Breast epithelium (tissue), 3 donors: Measurements from ENCODE around the gene DCBLD1.

ENCODE experiments used
- CTCF ChIP-seq, 3 donors: fragments of 450-650 bp; IDR thresholded peaks; one replicate each; pipeline ENCODE4 v1.5.1; 2016 to 2017; ENCODE audit warnings: antibody characterized with exemption in 3 of 3, mild to moderate bottlenecking in 3 of 3, moderate library complexity in 3 of 3
- POLR2AphosphoS5 ChIP-seq, 3 donors: sonication (generic); formaldehyde crosslinking; IDR thresholded peaks; one replicate each; pipeline ENCODE4 v1.6.1; 2017; ENCODE audit warnings: antibody characterized with exemption in 3 of 3

- TF ChIP-seq CTCF (IDR thresholded peaks at IDR 0.05), result no peak
- TF ChIP-seq POLR2AphosphoS5 (IDR thresholded peaks at IDR 0.05), result no peak
Measured at GRCh38 chr6:117472667-117473066, 9.8 kb upstream of the DCBLD1 start.
